ENCODE measurements around the gene OR9G1.

OR9G1 gene

GRCh38 chr11:56693428-56693827, 5.5 kb upstream of the OR9G1 start:
- Histone ChIP-seq H3K4me3 (ENCODE audit: low read depth, low read length) (no peak overlapping the region), H3K9me3 (ENCODE audit: control insufficient read depth, low read length) (no peaks in the 10 kb centered on the region), H2AFZ (no peak overlapping the region), H3K4me2 (ENCODE audit: low read length) (no peak overlapping the region), H3K36me3 (ENCODE audit: control insufficient read depth, insufficient read depth, low read length) (no peaks in the 10 kb centered on the region), H3K27me3 (ENCODE audit: control insufficient read depth, insufficient read depth, low read length) (no peaks in the 10 kb centered on the region), H3K4me1 (no peaks in the 10 kb centered on the region), H3K27ac (no peak overlapping the region), H3K9ac (no peak overlapping the region), H3K79me2 (no peaks in the 10 kb centered on the region)
- TF ChIP-seq CTCF (IDR thresholded peaks at IDR 0.05): no peak

- Histone ChIP-seq H3K9ac (no peak overlapping the region), H3K79me2 (no peaks in the 10 kb centered on the region), H2AFZ (no peak overlapping the region), H3K36me3 (ENCODE audit: control insufficient read depth, insufficient read depth, low read length) (no peaks in the 10 kb centered on the region), H3K27me3 (ENCODE audit: control insufficient read depth, insufficient read depth, low read length) (no peaks in the 10 kb centered on the region), H3K4me2 (ENCODE audit: low read length) (no peak overlapping the region), H3K4me3 (ENCODE audit: low read depth, low read length) (no peak overlapping the region), H3K4me1 (no peaks in the 10 kb centered on the region), H3K9me3 (ENCODE audit: control insufficient read depth, low read length) (no peaks in the 10 kb centered on the region), H3K27ac (no peak overlapping the region)
- no peak for TF ChIP-seq CTCF (IDR thresholded peaks at IDR 0.05)
Measured at GRCh38 chr11:56700242-56700913, 1.5 kb downstream of the OR9G1 start.

DNA sequence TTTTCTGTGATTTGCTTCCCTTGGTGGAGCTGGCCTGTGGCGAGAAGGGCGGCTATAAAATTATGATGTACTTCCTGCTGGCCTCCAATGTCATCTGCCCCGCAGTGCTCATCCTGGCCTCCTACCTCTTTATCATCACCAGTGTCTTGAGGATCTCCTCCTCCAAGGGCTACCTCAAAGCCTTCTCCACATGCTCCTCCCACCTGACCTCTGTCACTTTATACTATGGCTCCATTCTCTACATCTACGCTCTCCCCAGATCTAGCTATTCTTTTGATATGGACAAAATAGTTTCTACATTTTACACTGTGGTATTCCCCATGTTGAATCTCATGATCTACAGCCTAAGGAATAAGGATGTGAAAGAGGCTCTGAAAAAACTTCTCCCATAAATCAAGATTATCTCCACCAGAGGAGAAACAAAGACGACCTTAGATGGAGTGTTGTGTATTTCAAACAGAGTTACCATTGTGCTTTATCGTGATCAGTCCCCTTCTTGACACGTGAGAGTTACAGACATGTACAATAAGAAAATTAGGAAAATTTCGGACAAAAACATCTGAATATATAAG, 2.1 kb downstream of the OR9G1 start:
- no peak for TF ChIP-seq CTCF (IDR thresholded peaks at IDR 0.05)
- Histone ChIP-seq H3K4me2 (ENCODE audit: low read length) (no peak overlapping the region), H3K36me3 (ENCODE audit: control insufficient read depth, insufficient read depth, low read length) (no peaks in the 10 kb centered on the region), H2AFZ (no peak overlapping the region), H3K4me3 (ENCODE audit: low read depth, low read length) (no peak overlapping the region), H3K79me2 (no peaks in the 10 kb centered on the region), H3K4me1 (no peaks in the 10 kb centered on the region), H3K9me3 (ENCODE audit: control insufficient read depth, low read length) (no peaks in the 10 kb centered on the region), H3K27me3 (ENCODE audit: control insufficient read depth, insufficient read depth, low read length) (no peaks in the 10 kb centered on the region), H3K9ac (no peak overlapping the region), H3K27ac (no peak overlapping the region)

- no peak overlapping the region for H3K4me2 ChIP-seq (ENCODE audit: low read length)
- no peaks in the 10 kb centered on the region for H3K79me2 ChIP-seq
- H3K9me3 ChIP-seq (ENCODE audit: control insufficient read depth, low read length): no peaks in the 10 kb centered on the region
- H3K4me1 ChIP-seq: no peaks in the 10 kb centered on the region
- no peak overlapping the region for H2AFZ ChIP-seq
- H3K9ac ChIP-seq: no peak overlapping the region
- no peaks in the 10 kb centered on the region for H3K27me3 ChIP-seq (ENCODE audit: control insufficient read depth, insufficient read depth, low read length)
- no peak for TF ChIP-seq CTCF (IDR thresholded peaks at IDR 0.05)
- H3K27ac ChIP-seq: no peak overlapping the region
- no peak overlapping the region for H3K4me3 ChIP-seq (ENCODE audit: low read depth, low read length)
- no peaks in the 10 kb centered on the region for H3K36me3 ChIP-seq (ENCODE audit: control insufficient read depth, insufficient read depth, low read length)
Measured at GRCh38 chr11:56705784-56706396, 7.0 kb downstream of the OR9G1 start.
